ENCODE measurements around the gene CDH26.

CDH26 gene

DNA sequence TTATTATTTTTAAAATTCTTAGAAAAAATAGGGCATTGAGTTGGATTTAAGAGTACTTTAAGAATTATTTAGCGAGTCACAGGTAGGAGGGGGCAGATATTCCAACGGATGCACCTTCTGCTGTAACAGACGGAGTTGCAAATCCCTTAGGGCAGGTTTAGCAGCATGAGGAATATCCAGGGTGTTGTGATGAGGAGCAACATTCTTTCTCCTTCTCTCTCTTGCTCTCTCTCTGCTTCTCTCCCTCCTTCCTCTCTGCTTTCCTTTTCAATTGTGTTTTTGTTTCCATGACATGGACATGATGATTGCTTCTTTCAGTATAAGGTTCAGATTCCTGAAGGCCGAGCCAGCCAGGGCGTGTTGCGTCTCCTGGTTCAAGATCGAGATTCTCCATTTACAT, 28.9 kb downstream of the CDH26 start:
- no peak for DNase-seq

DNA sequence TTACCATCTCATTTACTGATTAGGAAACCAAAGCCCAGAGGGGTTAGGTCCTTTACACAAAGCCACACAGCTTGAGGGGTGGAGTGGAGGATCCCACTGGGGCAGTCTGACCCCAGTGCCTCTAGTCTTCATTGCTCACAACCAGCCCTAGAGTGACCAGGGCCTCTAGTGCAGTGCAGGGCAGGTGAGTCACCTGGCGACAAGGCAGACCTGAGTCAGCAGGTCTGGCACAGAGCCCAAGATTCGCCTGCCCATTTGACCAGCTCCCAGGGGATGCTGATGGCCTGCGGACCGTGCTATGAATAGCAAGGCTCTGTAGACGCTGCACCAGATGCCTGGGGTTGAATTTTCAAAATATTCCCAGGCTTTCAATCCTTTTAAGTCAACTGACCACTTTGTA, 29.9 kb downstream of the CDH26 start:
- DNase-seq: no peak

DNA sequence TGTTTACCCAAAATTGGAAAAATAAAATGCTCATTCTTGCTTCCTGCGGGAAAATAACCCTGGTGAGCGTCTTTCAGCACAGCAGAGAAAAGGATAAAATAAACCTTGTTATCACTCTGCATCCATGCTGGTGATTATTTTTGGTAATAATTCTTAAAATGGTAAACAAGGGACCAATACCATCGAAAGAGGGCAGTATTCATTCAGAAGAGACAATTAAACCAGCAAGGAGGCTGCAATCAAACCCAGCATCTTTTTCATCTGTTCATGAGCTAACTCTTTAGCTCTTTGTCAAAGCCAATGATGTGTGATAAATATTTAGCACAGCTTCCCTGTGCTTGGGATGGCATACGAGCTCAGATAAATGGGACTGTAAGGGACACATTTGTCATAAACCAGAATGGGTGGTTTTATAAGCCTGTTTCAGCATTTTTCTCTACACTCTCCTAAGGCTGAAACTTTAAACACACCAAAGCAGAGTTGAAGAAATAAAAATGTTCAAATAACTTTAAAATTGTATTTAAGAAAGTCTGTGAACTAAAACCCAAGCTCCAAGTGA, 34.4 kb downstream of the CDH26 start:
- no peak for DNase-seq

DNA sequence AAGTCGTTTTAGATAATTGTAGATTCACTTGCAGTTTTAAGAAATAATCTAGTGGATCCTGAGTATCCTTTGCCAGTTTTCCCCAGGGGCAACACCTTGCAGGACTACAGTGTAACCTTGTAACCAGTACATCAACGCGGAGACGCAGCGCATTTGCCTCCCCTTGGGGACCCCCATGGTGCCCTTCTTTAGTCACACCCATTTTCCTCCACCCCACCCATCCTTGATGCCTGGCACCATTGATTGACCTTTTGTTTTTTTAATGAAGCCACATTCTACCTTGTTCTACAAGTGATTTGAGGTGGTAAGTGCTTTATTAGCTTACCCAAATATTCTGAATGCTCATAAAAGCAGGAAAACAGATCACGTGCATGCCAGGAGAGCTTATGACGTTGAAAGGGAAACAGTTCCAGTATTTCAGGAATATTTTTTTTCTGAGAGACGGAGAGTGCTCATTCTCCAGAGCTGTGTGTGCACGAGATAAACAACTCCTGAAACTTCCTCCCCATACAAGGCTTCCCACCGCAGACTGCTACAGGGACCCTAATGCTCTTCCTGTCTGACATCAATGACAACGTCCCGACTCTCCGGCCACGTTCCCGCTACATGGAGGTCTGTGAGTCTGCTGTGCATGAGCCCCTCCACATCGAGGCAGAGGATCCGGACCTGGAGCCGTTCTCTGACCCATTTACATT, 35.7 kb downstream of the CDH26 start:
- no peak for DNase-seq

DNA sequence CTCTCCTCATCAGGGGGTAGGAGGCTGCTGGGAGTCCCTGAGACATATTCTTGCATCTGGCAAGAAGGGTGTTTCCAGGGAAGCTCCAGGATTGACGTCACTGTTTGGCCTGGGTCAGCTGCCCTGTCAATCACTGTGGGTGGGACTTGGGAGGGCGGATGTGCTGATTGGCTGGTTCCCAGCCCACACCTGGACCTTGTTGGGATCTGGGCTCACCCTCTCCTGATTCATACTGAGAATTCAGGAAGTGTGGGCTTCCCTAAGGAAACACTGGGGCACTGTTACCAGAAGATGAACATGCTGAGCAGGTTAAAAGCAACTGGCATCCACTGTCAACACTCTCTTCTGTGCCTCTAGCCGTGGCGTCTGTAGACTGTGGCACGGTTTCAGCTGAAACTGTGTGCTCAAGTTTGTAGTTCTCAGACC, 36.5 kb downstream of the CDH26 start:
- no peak for DNase-seq

DNA sequence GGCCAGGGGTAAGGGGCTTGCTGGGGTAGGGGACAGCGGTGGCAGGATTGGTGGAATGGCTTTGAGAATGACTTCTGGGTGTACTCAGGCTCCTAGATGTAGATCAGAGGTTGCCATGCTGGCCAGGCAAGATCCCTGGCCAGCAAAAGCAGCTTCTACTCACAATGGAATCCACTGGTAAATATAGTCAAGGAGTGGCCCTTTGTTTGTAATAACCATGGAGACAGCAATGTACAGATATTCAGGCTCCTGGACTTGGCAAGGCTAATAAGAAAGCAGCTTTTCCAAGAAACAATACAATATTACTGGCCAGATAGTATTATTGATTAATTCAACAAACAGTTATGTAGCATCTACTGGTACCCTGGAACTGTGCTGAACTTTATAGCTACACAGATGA, 37.9 kb downstream of the CDH26 start:
- DNase-seq: no peak

DNA sequence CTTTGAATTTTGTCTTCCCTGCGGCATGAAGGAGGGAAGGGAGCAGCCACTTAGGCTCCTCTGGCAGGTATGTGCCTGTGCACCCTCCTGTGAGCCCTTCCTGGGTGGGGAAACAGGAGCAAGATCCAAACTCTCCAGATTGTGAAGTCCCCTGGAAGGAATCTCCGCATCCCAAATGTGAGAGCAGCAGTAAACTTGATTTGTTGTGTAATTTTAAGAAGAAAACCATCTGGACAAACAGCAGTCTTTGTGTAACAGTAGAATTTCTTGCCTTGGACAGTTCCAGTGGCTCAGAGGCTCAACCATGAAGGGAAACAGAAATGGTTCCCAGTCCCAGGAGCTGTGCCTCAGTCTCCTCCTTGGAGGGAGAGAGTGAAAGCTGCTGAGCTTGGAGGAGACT, 39.7 kb downstream of the CDH26 start:
- no peak for DNase-seq

DNA sequence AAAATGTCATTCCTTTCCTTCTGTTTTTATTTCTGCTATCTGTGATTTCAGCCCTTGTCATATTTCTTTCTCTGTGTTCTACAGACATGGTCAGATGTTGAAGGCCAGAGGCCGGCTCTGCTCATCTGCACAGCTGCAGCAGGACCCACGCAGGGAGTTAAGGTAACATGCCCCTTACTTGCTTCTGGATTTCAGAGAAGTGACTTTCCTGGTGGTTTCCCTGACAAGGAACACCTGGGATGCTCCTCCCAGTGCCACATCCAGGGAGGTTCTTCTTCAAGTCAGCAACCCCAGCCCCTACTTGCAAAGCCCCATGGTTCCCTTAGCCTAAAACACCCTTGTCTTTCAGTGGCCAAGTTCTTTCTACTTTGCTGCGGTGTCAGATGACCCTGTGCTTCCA, 41.3 kb downstream of the CDH26 start:
- no peak for DNase-seq

DNA sequence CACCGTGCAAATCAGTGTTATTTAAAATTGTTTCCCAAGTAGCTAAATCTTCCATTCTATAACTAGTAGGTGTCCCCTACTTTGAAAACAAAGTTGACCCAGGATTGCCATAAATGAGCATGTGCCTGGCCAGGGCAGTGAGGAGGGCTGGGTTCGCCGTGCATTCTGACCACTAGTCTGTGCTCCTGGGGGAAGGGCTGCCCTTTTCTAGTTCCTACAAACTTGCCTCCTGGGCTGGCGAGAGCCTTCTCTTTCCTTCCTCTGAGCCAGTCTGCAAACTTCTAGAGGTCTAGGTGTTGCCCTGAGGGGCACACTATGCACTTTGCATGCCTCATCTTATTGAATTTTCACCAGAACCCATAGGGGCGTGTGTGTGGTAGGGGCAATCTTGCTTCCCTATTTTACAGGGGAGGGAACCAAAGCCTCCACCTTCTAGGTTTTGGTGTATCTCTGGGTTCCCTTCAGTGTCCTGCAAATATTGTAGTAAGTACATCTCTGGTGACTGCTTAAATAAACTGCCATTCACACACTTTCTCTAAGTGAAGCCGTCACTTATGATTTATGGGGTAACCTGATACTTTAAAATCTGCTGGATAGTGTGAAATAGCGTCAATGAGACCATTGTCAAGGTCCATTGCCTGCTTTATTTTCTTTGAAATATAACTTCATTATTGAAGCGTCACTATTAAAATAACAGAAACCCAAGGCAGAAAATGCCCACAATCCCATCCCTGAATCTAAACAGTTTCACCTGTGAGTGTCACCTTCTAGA, 42.2 kb downstream of the CDH26 start:
- no peak for DNase-seq

DNA sequence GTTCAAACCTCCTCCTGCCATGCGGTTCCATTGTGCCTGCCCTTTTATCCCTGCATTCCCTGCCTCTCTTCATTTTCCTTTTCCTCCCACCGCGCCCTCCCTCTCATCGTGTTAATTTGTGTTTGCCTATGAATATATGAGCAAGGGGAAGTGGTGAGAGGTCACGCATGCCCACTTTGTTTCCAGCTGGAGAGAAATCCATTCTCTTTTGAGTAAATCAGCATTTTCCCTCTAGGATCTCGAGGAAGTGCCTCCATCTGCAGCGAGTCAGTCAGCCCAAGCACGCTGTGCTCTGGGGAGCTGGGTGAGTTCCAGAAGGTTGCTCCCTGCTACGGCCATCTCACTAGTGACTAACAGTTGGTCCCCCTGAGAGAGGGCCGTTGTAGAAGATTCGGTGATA, 42.9 kb downstream of the CDH26 start:
- DNase-seq: no peak

DNA sequence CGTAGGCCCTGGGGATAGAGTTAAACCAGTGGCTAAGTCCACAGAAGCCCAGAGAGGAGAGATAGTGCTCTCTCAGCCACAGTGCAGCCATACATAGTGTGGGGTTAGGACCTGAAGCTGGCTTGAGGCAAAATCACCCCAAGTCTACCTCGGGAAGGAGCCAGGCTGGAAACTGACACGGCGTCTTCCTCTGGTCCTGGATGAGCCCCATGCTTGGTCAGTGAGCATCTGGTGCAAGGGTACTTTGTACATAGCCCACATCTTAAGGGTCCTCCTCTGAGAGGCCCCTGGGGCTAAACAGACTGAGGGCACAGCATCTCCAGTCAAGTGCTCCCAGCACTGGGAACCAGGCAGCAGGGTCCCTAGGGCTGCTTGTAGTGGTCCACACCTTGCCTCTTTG, 45.6 kb downstream of the CDH26 start:
- no peak for DNase-seq

DNA sequence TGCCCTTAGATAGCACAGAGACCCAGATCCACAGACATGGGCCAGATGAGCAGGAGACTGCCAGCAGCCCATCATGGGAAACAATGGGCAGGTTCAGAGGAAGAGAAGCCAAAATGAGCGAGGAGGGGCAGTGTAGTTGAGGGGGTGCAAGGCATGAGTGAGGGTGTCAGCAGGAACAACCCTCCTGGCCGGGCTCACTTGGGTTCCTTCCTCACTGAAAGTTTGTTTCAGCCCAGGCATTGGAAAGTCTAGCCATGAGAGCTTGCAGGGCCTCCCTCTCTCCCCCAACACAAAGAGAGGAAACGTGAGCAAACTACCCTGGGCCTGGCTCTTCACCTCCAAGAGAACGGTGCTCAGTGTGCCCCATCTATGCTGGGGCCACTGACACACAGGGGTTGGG, 48.0 kb downstream of the CDH26 start:
- DNase-seq: no peak

DNA sequence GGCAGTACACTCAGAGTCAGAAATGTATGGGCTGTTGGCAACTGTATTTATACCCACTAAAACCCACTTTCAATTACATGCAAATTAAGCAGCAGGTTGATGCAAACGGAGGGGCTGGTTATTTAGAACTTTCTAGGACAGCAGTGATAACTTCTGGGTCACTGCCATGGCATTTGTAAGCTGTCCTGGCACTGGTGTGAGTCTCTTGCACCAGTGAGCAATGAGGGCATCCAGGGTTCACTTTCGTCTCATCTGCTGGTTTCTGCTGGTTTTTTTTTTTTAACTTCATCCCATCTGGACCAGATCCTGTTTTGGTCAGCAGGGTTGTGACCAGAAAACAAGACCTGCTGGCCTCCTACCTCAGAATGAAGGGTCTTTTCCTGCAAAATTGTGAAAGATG, 49.2 kb downstream of the CDH26 start:
- DNase-seq: no peak

DNA sequence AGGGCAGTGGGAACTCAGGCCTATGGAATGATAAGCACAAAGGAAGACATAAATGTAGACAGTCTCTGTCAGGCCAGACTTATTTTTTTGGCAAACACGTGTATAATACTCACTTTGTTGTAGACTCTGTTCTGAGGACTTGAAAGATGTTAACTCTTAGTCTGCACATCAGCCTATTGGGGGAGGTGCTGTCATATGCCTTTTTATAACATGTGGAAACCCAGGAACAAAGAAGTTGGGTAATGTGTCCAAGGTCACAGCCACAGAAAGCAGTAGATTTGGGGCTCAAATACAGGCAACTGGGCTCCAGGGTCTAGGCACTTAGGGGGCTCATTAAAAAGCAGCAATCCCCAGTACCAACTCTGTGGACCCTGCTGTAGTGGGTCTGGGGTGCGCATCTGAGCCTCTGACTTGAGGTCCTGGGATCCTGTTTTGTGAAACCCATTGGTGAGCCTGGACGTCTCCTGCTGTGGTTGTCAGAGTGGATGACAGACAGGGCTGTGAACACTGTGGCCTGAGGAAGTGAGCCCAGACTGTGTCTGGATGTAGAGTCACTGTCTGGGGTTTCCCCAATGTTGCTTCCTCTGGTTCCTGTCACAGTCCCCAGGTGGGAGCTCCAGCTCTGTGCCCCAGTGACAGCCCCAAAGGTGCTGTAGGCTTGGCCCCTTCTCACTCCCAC, 50.0 kb downstream of the CDH26 start:
- DNase-seq: no peak

DNA sequence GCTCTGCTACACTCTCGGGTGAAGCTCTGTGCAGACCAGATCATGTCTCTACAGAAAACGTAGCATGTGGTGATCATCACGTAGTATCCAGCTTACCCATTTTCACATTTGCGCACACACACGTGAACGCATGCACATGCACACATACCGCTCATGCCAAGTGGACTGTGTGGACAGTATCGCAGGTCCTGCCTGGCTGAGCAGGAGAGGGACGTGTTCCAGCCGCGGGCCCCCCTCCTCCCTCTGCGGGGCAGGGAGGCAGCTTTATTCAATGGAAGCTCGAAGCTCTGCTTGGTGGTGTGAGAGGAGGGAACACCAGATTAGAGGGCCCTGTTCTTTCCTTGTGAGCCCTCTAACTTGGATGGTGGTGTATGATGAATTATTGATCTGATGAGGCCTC, 51.1 kb downstream of the CDH26 start:
- DNase-seq: no peak

DNA sequence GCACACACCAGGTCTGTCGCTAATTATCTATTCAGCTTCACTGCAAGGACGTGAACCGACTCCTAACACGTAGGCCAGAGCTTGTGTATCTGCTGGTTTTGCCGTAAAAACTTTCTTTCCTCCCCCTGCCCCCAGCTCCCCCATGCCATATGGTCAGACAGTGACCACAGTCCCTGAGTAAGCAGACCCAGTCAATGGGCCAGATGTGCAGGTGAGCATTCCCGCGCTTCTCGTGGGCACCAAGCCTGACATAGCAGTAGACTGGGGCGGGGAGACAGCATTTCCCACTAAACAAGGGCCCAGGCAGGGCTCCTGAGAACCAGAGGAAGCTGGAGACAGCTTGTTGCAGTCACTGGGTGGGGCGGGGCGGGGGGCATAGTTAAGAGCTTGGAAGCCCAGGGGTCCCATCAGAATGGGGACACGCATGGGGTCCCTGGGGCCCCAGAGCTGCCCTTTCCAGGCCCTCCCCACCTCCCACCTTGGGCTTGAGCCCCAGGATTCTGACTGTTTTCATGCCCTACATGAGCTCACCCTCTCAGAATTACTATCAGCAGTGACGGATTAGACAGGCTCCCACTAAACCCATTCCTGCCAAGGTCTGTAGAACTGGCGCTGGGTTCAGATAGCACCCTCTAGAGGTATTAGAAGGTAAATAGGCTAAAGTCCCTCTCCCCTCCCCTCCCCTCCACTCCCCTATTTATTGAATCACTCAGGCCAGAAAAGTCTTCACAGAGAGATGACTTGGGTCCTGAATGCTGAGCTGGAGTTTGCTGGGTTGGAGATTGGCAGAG, 51.8 kb downstream of the CDH26 start:
- DNase-seq: no peak

DNA sequence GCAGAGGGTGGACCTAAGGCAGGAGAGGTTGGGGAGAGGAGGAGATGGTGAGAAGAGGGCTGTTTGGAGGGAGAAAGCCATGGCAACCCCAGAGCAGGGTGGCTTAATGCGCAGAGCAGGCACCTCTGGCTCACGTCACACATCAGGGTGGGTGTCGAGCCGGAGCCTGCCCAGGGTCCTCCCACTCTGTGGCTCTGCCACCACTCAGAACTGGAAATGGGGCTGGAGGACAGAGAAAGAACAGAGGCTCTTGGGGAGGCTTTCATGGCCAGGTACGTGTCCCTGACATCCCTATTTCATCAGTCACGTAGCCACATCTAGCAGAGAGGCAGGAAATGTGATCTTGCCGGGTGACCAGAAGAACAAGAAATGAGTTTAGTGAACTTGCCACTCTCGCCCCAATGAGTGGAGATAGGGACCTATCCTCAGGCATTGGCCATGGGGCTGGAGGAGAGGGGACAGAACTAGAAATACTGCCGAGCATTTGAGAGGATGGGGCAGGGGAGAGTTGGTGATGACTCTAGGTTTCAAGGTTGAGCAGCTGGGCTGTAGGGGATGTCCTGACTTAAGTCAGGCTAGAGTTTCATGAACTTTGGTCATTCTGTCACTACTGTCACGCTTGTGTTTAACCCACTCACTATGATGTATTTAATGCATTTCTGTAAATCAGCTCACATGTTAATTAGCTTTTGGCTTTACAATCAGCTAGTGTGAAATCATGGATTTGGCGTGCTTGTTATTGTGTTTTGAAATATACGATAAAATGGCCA, 52.7 kb downstream of the CDH26 start:
- no peak for DNase-seq

DNA sequence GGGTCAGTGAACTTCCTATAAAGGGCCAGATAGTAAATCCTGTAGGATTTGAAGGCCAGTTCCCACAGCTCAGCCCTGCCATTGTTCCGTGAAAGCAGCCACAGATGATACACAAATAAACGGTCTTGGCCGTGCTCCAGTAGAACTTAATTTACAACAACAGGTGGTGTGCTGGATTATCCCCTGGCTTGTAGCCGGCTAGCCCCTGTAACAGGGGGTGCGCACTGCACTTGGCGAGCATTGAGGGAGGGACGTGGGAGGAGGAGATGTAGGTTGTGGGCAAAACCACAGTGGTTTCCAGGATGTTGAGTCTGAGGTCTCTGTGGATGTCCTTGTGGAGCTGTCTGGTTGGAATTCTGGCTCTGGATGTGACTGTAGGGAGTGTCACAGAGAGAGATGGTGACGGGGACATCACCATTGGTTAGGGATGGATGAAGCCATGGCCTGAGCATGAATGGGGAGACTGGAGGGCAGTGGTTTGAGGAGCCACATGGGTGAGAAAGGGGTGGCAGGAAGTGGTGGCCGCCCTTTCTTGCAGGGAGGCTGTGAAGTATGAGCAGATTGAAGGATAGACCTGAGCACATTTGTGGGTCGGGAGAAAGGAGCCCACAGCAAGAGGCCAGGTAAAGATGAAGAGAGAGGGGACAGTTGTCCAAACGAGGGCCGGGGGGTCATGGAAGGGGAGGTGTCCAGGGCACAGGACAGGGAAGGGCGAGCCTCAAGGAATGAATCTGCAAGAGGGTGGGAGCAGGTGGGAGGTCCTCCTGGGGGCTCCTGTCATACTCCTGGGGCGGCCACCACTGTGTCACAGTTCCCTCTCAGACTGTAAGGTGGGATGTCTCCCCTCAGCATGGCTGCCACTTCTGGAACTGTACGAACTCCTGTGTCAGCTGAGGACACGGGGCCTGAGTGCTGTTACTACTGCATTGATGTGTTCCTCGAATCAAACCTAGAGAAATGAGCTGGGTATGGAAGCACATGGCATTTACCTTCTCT, 53.6 kb downstream of the CDH26 start:
- no peak for DNase-seq

DNA sequence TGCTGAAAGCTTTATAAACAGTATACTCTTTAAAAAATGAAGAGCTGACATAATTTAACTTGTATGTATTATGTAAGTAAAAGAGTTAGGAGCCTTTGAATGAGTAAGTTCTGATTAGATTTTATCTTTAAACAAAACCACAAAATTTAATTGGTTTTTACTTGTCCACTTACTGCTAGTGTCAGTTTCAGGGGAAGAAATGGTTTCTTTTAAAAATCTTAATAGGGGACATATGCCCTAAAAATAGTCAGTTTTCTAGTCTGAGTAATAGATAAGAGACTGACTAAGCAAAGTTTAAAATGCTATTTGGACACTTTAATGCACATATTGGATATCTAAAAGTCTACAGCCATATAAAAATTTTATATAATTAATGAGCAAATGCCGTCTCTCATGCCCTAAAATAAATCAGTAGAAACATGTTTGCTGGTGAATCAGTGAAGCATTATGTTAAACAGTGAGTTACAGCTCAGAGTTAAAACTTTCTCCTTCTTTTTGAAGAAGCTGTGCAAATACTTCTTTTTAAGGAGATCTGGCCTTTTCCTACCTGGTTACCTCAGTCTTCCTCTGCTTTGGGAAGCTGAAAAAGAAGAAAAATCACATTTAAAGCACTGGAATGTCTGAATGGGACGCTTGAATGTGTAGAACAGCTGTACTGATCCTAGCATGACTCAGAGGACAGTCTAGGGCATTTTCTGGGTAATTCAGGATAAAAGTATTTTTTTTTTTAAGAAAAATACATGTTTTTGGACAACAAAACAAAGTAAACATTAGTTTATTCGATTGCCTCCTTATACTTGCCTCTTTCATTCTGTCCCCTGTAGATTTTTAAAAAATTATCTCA, 55.3 kb downstream of the CDH26 start:
- no peak for DNase-seq

DNA sequence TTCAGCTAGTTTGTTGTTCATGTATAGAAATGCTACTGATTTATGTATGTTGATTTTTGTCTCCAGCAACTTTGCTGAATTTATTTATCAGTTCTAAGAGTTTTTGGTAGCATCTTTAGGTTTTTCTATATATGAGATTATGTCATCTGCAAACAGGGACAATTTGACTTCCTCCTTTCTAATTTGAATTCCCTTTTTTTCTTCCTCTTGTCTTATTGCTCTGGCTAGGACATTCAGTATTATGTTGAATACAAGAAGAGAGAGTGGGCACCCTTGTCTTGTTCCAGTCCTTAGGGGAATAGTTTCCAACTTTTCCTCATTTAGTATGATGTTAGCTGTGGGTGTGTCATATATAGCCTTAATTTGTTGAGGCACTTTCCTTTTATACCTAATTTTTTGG, 58.2 kb downstream of the CDH26 start:
- DNase-seq: no peak
